HG02938 (cell line): Measurements from ENCODE around the gene CBFA2T3.
"Not testable (repeated sequence)": the region's sequence is repeated elsewhere in the genome, so short reads cannot be mapped to it uniquely, and the experiment has no call there.

Experiments
- ATAC-seq: cut with Tn5 transposase; IDR thresholded peaks from one replicate; pipeline ENCODE4 v1.9.1; 2021; ENCODE audit warnings: mild to moderate bottlenecking, moderate library complexity; ENCODE audit not compliant: unreplicated experiment

CBFA2T3 gene

DNA sequence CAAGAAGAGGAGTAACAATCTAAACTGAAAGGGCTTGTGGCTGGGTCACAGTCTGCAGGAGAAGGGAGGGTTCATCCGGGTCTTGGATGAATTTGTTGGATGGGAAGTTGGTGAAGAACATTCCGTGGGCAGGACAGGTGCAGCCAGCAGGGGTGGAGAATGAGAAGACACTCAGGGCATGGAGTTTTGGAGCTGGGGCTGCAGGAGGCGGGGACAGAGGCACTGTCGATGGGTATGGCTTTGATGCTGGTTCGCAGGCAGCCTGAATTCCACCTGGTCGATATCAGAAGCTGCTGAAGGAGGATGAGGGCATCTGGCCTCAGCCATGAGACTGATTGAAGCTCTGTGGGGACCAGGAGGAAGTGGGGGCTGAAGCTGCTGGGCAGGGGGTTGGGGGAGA is 36.1 kb upstream of the CBFA2T3 start:
- no peak for ATAC-seq

DNA sequence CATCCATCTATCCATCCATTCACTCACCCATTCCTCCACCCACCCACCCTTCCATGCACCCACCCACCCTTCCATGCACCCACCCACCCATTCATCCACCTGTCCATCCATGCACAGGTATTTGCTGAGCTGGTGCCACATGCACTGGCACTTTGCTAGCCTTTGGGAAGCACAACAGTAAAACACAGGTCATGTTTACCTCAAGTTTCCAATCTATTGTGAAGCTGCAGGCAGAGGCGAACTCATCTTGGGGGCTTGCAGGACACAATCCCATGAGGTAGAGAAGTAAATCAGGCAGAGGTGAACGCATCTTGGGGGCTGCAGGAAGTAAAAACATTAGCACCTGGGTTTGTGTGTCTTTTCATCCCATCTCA is 35.6 kb upstream of the CBFA2T3 start:
- ATAC-seq: no peak

DNA sequence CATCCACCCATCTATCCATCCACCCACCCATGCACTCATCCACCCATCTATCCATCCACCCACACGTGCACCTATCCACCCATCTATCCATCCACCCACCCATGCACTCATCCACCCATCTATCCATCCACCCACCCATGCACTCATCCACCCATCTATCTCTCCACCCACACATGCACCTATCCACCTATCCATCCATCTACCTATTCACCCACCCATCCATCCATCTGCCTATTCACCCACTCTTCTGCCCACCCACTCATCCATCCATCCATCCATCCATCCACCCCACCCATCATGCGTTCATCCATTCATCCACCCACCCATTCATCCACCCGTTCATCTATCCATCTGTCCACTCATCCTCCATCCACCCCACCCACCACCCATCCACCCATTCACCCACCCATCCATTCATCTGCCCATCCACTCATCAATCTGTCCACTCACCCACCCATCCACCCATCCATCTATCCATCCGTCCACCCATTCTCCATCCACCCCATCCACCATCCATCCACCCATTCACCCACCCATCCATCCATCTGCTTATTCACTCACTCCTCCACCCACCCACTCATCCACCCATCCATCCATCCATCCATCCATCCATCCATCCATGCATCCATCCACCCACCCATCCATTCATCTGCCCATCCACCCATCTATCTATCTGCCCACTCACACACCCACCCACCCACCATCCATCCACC is 35.1 kb upstream of the CBFA2T3 start:
- ATAC-seq: no peak

DNA sequence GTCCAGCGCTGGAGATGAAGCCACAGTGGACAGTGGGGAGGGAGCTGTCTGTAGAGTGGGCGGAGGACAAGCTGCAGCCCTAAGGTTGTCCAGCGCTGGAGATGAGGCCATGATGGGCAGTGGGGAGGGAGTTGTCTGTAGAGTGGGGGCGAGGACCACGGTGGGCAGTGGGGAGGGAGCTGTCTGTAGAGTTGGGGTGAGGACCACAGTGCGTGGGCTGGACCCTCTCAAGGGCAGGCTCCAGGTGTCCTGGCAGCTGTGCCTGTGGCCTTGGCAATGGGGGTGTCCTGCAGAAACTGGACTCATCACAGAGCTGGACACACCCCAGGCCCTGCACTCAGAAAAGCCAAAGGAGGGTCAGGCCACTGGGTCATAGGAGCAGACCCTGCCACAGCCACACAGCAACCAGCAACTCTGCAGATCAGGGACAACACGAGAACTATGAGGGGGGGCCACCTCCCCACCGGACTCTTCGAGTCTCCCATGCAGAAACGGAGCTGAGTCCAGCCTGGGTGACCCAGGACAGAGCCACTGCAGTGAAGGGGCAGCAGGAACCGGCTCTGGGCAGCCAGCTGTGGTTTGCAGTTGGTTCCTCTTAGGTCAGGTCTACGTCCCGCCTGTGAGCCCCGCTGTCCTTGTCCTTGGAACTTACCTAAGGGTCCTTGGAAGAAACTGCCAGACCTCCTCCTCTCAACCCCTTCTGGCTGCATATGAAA is 33.4 kb upstream of the CBFA2T3 start:
- no peak for ATAC-seq

DNA sequence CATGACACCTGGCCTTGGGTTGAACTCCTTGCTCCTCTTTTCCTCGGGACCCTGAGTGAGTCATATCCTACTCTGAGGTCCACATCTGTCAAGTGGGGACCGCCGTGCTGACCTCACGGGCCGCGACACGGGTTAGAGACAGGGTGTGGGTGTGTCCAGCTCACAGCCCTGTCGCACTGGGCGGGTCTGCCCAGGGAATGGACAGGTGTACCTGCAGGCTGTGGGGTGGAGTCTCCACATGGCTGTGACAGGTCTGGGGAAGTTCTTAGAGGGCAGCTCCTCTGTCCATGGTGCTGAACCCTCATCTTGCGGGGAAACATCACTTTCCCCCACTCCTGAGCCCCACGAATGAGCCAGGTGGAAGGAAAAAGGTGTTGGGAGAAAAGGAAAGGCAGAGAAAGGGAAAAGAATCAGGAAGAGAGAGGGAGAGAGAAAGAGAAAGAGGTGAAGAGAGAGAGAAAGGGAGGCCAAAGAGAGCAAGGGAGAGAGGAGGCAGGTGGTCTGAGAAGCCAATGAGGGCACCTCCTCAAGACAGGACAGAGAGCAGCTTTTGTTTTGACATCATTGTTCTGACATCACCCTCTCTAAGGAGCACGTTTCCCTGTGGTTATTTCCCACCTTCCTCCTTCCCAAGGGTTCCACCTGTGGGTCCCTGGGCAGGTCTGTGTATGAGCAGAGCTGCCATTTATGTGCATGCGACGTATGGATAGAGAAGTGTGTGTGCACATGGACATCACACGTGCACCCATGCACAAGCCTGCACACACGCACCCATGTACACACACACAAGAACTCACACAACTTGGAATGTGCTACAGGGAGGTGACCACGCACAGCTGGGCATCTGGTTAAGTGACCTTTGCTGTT is 32.6 kb upstream of the CBFA2T3 start:
- ATAC-seq: no peak

DNA sequence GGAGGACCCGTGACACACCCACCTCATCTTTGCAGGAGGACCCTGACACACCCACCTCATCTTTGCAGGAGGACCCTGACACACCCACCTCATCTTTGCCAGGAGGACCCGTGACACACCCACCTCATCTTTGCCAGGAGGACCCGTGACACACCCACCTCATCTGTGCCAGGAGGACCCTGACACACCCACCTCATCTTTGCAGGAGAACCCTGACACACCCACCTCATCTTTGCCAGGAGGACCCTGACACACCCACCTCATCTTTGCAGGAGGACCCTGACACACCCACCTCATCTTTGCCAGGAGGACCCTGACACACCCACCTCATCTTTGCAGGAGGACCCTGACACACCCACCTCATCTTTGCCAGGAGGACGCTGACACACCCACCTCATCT is 31.8 kb upstream of the CBFA2T3 start:
- ATAC-seq: not testable (repeated sequence)

DNA sequence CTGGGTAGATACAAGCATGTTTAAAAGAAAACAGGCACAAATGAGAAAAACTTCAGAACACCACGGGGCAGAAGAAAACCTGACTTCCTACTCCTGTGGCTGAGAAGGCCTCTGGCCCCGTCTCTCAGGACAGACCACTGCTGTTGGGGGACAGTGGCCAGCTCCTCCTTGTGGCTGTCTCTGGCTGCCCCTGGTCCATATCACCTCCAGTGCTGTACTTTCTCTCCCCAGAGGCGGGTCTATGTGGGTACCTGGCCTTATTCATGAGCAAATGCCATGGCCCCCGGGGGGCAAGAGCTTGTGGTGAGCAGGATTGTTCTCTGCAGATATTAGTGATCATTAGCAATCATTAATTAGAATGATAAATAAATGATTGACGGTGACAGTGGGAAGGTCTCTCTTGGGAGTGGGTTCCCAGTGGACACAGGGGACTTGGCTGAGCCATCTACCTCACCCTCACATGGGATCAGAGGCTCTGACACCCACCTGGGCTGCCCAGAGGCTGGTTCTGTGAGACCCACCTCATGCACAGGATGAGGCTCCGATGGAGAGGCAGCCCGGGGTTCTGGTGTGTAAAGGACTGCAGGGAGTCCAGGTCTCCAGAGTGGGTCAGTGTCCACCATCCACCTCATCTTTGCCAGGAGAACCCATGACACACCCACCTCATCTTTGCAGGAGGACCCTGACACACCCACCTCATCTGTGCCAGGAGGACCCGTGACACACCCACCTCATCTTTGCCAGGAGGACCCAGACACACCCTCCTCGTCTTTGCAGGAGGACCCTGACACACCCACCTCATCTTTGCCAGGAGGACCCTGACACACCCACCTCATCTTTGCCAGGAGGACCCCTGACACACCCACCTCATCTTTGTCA is 30.6 kb upstream of the CBFA2T3 start:
- no peak for ATAC-seq

DNA sequence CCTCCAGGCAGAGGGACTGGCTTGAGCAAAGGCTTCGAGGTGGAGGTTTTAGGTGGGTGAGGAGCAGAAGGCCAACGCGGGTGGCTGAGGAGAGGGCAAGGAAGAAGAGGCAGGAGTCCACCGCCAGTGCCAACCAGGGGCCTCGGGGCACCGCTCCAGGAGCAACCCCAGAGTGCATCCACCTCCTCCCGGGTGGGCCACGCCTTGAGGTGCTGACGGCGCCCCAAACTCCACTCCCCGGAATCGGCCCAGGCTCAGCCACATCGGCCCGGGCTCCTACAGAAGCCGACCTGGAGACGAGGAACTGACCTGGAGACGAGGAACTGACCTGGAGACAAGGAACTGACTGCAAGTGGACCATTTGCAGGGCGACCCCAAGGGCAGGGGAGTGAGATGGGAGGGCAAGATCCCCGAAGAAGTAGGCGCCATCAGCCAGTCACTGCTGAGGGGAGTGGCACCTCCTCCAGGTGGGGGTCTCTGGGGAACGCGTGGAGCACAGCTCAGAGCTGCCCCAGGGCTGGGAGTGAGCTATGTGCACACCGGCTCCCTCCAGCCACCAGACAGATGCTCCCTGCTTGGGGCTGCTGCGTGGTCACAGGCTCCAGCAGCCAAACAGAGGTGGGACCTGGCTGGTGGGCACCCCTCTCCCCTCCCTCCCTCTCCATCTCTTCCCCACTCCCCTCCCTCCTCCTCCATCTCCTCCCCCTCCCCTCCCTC is 29.2 kb upstream of the CBFA2T3 start:
- ATAC-seq: no peak

DNA sequence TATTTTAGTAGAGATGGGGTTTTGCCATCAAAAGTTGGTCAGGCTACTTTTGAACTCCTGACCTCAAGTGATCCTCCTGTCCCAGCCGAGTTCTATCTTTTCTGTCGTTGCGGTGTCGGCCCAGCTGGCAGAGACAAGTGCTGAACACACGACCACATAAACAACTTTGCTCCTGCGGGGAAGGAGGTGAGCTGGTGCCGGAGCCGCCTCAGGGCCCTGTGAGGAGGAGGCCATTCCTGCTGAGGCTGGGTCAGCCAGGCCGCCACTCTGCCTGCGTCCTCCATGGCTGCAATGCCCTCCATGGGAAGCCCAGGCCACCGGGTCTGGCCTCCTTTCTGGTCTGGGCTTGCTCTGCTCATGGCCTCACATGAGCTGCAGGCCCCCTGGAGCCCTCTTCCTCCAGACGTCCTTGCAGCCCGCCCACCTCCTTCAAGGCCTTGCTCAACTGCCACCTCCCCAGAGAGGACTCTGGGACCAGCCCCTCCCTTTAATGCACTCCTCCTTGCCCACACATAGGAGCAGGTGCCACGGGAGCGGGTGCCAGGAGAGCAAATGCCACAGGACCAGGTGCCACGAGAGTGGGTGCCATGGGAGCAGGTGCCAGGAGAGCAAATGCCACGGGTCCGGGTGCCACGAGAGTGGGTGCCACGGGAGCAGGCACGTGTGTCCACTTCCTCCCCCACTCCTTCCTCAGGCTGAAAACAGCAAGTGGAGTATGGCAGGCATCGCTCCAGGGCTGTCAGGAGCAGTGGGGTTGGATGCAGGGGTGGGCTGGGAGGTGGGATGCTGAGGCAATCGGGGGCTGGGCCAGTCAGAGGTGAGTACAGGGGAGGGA is 28.4 kb upstream of the CBFA2T3 start:
- ATAC-seq: no peak

DNA sequence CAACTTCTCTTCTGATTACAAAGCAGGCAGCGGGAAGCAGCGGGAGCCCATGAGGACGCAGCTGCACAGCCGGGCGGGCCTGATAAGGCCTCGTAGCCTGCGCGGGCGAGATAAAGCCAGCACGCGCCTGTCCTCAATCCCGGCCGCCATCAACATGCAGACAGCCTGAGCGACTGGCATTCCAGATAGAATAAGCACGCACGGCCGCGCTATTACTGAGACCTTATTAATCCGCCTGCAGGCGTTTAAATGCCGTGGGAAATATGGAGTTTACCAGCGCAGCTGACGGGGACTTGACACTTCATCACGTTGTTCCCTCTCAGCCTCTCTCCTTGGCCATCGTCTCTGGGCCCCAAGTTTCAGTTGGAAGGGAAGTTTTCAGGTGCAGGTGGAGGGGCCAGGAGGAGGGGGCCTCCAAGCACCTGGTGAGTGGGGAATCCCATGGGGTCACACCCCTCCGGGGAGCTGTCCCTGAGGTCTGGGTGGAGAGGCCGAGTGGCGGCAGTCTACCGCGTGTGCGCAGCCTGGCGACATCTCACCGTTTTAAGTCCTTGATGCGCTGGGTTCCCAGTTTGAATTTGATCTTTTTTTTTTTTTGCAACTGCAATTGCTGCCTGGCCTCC is 27.3 kb upstream of the CBFA2T3 start:
- no peak for ATAC-seq

DNA sequence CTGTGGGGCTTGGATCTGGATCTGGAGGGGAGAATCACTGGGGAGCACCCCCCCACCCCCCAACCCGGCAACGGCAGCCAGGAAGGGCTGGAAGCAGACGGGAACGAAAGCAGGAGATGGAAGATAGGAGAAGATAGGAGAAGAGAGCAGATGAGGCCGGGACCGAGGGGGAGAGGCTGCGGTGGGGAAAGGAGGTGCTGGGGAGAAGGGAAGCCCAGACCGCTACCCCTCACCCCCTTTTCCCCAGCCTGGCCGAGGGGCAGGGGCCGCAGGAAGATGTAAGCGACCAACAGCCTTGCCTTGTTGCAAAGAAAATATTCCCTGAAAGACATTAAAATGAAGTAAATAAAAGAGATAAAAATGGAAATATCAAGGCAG is 26.8 kb upstream of the CBFA2T3 start:
- no peak for ATAC-seq

DNA sequence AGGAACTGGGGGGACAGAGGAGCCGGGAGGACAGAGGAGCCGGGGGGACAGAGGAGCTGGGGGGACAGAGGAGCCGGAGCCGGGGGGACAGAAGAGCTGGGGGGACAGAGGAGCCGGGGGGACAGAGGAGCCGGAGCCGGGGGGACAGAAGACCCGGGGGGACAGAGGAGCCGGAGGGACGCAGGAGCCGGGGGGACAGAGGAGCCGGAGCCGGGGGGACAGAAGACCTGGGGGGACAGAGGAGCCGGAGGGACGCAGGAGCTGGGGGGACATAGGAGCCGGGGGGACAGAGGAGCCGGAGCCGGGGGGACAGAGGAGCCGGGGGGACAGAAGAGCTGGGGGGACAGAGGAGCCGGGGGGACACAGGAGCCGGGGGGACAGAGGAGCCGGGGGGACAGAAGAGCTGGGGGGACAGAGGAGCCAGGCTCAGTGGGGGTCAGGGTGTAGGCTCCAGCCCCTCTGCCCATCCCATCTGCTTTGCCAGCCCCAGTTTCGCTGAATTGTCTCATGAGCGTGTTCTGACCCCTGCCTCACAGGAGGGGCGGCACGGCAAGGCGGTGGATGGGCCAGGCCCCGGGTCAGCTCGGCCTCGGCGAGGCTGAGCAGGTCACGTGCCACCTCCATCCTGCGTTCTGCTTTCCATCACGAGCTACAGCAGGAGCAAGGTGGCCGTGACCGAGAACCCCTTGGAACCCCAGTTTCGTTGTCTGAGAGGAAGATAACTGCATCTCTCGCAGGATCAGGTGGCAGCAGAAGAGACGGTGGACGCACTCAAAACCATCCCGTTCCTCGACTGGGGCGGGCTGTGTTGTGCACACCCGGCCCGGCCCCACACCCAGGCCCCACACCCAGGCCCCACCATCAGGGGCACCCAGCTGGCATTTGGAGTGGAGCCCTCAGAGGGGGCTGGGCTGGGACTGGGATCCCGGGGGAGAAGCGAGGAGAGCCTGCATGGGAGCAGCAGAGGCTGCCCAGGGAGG is 26.1 kb upstream of the CBFA2T3 start:
- ATAC-seq: no peak

DNA sequence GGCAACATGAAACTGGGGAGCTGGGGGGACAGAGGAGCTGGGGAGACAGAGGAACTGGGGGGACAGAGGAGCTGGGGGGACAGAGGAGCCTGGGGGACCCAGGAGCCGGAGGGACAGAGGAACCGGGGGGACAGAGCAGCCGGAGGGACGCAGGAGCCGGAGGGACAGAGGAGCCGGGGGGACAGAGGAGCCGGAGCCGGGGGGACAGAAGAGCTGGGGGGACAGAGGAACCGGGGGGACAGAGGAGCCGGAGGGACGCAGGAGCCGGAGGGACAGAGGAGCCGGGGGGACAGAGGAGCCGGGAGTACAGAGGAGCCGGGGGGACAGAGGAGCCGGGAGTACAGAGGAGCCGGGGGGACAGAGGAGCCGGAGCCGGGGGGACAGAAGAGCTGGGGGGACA is 25.1 kb upstream of the CBFA2T3 start:
- not testable (repeated sequence) for ATAC-seq

DNA sequence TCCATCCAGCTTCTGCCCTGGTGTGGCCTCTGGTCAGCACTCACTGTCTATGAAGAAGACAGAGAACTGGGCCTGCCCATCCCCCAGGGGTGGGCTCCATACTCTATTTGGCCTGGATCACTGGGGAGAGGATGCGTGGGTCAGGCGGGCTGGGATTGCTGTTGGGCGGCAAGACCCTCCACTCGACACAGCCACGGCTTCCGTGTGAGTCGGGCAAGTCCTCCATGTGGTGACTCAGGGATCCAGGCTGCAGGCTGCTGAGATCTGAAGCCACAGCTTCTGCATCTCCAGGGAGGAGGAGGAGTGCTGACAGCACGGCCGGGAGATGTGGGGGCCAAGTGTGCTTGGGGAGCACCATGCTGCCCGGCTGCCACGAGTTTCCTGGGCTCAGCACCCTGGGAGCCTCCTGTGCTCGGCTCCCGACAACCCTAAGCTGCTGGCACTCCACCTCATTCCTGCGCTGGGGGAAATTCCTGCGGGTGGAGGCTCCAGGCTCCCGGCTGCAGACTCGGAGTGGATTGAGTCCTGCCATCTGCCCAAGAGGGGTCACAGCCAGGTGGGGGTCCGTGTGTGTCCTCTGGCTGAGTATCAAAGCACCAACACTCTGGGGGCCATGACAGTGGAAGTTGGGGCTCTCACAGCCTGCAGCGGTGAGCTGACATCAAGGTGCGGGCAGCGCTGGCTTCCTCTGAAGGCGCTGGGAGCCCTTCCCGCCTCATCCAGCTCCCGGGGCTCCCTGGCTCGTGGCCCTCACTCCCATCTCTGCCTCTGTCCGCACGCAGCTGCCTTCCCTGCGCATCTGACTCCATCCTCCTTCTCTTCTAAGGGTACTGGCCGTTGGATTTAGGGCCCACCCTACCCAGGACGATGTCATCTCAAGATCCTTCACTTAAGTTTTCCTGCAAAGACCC is 24.4 kb upstream of the CBFA2T3 start:
- no peak for ATAC-seq

DNA sequence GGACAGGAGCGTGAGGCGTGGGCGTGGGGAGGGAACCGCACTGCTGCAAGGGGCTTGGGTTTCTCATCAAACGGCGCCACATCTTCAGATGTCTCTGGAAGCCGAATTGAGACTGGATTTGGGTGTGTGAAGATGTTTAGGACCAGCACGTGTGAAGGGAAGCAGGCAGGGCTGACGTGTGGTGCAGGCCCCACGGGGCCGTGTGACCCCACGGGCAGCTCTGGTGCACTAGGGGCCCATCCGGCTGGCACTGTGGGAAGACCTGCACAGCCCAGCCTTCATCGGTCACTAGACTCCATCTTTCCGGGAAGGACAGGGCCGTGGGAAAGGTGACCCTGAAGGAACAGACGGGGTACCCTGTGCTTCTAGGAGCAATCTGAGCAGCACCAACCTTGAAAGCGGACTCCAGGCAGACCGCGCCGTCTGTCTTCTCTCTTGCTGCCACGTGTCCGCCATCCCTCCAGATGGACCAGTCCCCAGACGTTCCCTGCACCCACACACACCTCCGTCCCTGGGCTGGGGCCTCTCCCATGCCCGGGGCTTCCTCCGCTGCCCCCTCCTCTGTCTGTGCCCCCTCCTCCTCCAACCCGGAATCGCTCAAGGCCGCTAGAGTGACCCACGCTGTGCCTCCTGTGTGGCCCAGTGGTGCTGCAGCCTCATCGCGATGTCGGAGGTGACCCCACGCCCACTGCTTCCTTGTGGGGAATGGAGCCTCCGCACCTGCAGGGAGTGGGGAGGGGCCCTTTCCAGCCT is 23.4 kb upstream of the CBFA2T3 start:
- ATAC-seq: no peak
